ENCODE data around the gene ZNF470.

Gene ZNF470

DNA sequence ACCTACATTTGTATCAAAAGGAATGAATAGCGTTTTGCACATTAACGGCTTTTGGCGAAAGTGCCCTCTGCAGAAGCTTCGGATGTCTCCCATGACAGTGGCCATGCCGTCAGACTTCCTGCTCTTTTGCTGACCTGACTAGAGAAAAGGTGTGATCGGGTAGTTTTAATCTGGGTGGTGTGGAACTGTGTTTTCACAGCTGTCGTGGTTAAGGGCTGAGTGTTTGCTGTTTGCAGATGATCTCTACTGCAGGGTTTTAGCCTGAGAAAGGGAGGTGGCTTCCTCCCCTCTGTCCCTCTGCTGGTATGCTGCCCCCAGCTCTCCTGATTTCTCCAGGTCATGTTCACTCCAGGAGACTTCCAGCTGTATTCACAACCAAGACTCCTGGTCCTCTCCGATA is 50.3 kb downstream of the ZNF470 start:
- TF ChIP-seq, protein P1, sequence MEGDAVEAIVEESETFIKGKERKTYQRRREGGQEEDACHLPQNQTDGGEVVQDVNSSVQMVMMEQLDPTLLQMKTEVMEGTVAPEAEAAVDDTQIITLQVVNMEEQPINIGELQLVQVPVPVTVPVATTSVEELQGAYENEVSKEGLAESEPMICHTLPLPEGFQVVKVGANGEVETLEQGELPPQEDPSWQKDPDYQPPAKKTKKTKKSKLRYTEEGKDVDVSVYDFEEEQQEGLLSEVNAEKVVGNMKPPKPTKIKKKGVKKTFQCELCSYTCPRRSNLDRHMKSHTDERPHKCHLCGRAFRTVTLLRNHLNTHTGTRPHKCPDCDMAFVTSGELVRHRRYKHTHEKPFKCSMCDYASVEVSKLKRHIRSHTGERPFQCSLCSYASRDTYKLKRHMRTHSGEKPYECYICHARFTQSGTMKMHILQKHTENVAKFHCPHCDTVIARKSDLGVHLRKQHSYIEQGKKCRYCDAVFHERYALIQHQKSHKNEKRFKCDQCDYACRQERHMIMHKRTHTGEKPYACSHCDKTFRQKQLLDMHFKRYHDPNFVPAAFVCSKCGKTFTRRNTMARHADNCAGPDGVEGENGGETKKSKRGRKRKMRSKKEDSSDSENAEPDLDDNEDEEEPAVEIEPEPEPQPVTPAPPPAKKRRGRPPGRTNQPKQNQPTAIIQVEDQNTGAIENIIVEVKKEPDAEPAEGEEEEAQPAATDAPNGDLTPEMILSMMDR (IDR thresholded peaks at IDR 0.05; ENCODE audit: low read depth, low read length), result no peak
- no peak for DNase-seq (ENCODE audit: low read depth, low spot score)
- in situ Hi-C loops (cut with HindIII; ENCODE audit: low sequenced_read_pairs), result no loop called here
- H3K4me3 ChIP-seq (ENCODE audit: low read depth, low read length), result no peak overlapping the region

DNA sequence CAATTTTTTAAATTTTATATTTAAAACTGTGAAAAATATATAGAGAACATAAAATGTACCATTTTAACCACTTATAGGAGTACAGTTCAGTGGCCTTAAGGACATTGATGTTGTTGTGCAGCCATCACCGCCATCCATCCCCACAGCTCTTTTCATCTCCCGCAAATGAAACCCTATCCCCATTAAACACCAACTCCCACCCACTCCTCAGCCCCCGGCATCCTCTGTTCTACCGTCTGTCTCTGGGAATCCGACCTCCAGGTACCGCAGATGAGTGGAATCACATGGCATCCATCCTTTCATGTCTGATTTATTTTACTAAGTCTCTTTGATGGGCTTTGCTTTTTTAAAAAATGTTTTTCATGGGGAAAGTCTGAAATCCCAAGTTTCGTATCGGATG is 51.9 kb downstream of the ZNF470 start:
- in situ Hi-C loops (cut with HindIII; ENCODE audit: low sequenced_read_pairs), result no loop called here
- TF ChIP-seq, protein P1 (IDR thresholded peaks at IDR 0.05; ENCODE audit: low read depth, low read length), result no peak

DNA sequence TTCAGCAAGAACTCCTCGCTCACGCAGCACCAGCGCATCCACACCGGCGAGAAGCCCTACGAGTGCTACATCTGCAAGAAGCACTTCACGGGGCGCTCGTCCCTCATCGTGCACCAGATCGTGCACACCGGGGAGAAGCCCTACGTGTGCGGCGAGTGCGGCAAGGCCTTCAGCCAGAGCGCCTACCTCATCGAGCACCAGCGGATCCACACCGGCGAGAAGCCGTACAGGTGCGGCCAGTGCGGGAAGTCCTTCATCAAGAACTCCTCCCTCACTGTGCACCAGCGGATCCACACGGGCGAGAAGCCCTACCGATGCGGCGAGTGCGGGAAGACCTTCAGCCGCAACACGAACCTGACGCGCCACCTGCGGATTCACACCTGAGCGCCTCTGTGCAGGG is 55.1 kb downstream of the ZNF470 start:
- TF ChIP-seq, protein P1 (IDR thresholded peaks at IDR 0.05; ENCODE audit: low read depth, low read length), result no peak
- in situ Hi-C loops (cut with HindIII; ENCODE audit: low sequenced_read_pairs), result no loop called here
- no peak for DNase-seq (ENCODE audit: low read depth, low spot score)
- H3K4me3 ChIP-seq (ENCODE audit: low read depth, low read length), result no peak overlapping the region

More for the DNA sequence above, 51.9 kb downstream of the ZNF470 start:
- no peak overlapping the region for H3K4me3 ChIP-seq (ENCODE audit: low read depth, low read length)
- no peak for DNase-seq (ENCODE audit: low read depth, low spot score)

DNA sequence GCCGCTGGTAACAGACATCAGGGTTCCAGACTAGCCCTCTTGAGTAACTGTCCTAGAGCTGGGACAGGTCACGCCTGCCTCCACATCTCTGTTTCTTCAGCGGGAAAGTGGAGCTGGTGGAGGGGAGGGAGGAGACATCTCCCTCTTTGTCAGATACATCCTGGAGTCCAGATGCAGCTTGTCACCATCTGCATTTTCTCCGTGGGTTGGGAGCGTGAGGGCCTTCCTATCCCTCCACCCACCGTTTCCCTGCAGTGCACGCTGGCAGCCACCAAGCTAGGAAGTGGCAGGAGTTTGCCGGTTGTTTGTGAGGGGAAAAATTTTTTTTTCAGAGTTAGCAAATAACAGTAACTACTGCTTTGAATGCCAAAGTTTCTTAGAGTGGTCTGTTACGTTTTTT is 55.7 kb downstream of the ZNF470 start:
- no peak for DNase-seq (ENCODE audit: low read depth, low spot score)
- in situ Hi-C loops (cut with HindIII; ENCODE audit: low sequenced_read_pairs), result no loop called here
- no peak overlapping the region for H3K4me3 ChIP-seq (ENCODE audit: low read depth, low read length)
- TF ChIP-seq, protein P1 (IDR thresholded peaks at IDR 0.05; ENCODE audit: low read depth, low read length), result no peak

DNA sequence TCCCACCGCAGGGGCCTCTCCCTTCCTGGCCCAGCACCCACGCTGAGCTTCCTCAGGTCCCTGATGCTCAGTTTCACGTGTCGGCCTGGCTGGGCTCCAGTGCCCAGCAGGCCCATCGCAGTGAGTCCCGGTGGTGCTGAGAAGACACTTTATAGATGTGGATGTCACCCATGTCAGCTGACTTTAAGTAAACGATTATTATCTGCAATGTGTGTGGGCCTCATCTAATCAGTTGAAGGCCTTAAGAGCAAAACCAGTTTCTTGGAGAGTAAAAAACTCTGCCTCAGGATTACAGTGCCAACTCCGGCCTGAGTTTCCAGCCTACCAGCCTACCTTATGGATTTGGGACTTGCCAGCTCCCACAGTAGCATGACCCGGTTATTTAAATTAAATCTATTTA is 58.4 kb downstream of the ZNF470 start:
- H3K4me3 ChIP-seq (ENCODE audit: low read depth, low read length), result no peak overlapping the region
- no peak for DNase-seq (ENCODE audit: low read depth, low spot score)
- TF ChIP-seq, protein P1 (IDR thresholded peaks at IDR 0.05; ENCODE audit: low read depth, low read length), result no peak
- in situ Hi-C loops (cut with HindIII; ENCODE audit: low sequenced_read_pairs), result no loop called here

DNA sequence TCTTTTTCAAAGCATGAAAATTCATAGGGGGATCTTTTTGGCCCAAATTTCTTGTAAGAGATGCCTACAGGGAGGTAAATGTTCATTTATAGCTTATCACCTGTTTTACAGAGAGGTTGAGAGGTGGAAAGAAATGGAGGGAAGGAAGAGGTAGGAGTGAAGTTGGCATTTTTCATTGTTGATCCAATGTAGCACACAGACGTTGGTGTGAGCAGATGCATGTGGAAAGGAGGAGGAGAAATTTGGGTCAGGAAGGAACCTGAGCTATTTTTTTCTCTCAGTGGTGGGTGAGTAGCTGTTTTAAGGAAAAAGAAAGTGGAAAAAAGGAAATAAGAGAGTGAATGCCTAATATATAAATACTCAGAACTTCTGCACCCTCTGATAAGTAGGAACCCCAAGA is 65.8 kb downstream of the ZNF470 start:
- no peak overlapping the region for H3K4me3 ChIP-seq (ENCODE audit: low read depth, low read length)
- in situ Hi-C loops (cut with HindIII; ENCODE audit: low sequenced_read_pairs), result no loop called here
- no peak for DNase-seq (ENCODE audit: low read depth, low spot score)
- TF ChIP-seq, protein P1 (IDR thresholded peaks at IDR 0.05; ENCODE audit: low read depth, low read length), result no peak

Measured in astrocyte of the spinal cord (primary cell).